Ovary (tissue), 3 donors: Measurements from ENCODE around the gene C4BPB.

Experiments used
- POLR2A ChIP-seq: fragments of 450-650 bp; IDR thresholded peaks from one replicate; pipeline ENCODE4 v1.6.1; 2017; ENCODE audit warnings: antibody characterized with exemption, mild to moderate bottlenecking, moderate library complexity
- TF ChIP-seq, protein P1 (sequence below), 3 donors: fragments of 450-650 bp in 2 of 3; fragments of 200-600 bp in 1 of 3; IDR thresholded peaks; one replicate each; pipeline versions ENCODE4 v1.5.1 to v1.8.0; 2016 to 2022; ENCODE audit warnings: antibody characterized with exemption in 3 of 3, mild to moderate bottlenecking in 1 of 3
- donor health status: DM: no; HTN: no; CAD: no.

DNA sequence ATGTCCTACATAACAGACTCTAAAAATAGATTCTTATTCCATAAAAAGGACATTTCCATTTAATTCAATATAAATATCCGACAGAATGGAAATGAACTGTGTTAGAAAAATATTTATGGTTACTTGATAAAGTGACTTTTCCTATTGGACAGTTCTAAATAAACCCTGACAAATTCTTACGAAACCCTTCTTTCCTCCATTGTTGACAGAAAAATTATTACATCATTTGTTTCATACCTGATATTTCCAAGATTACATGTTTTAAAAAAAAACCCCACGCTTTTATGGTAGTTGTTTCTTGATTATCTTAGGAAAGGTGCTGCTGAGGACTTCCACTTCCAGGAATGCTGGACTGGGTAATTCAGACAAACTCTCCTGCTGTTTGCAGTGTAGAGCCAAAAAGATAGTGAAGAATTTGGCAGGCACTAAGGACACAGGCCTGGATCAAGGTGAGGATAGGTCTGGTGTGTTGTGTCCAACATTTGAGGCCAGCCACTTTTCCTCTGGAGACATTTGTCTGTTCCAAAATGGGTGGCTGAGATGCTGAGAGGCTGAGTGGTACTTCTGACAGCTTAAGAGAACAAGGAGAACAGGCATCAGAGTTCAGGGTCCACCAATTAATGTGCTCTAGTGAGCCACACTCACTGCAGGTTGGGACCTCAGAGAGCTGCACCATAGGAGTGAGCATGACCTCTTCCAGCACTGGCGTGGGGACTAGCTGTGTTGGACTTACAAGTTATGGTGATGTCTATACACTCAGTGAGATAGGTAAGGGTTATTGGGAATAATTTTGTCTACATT is 49.1 kb upstream of the C4BPB start:
- TF ChIP-seq POLR2A = no peak
- TF ChIP-seq, protein P1, sequence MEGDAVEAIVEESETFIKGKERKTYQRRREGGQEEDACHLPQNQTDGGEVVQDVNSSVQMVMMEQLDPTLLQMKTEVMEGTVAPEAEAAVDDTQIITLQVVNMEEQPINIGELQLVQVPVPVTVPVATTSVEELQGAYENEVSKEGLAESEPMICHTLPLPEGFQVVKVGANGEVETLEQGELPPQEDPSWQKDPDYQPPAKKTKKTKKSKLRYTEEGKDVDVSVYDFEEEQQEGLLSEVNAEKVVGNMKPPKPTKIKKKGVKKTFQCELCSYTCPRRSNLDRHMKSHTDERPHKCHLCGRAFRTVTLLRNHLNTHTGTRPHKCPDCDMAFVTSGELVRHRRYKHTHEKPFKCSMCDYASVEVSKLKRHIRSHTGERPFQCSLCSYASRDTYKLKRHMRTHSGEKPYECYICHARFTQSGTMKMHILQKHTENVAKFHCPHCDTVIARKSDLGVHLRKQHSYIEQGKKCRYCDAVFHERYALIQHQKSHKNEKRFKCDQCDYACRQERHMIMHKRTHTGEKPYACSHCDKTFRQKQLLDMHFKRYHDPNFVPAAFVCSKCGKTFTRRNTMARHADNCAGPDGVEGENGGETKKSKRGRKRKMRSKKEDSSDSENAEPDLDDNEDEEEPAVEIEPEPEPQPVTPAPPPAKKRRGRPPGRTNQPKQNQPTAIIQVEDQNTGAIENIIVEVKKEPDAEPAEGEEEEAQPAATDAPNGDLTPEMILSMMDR (IDR thresholded peaks at IDR 0.05) = no peak
